ENCODE data around the gene MAP1LC3B.

MAP1LC3B gene

GRCh38 chr16:87406495-87407088 lies 14.5 kb downstream of the MAP1LC3B start:
- DNase-seq (ENCODE audit: insufficient read length, low spot score) (no peak), FAIRE-seq (no peak)
- TF ChIP-seq SPI1 (IDR thresholded peaks at IDR 0.05; ENCODE audit: low read depth, low read length) (no peak), TAF1 (IDR thresholded peaks at IDR 0.05; ENCODE audit: low read depth, low read length) (no peak), PAX5 (IDR thresholded peaks at IDR 0.05; ENCODE audit: insufficient read depth, low read length, severe bottlenecking) (no peak), POLR2A (IDR thresholded peaks at IDR 0.05; ENCODE audit: low read depth, low read length) (no peak), POLR2AphosphoS5 (IDR thresholded peaks at IDR 0.05; ENCODE audit: low read depth, low read length) (no peak), POU2F2 (IDR thresholded peaks at IDR 0.05; ENCODE audit: low read depth, low read length) (no peak)

- no peak for DNase-seq (ENCODE audit: insufficient read length, low spot score)
- TF ChIP-seq PAX5 (IDR thresholded peaks at IDR 0.05; ENCODE audit: insufficient read depth, low read length, severe bottlenecking) (no peak), POLR2A (IDR thresholded peaks at IDR 0.05; ENCODE audit: low read depth, low read length) (no peak), SPI1 (IDR thresholded peaks at IDR 0.05; ENCODE audit: low read depth, low read length) (no peak), POU2F2 (IDR thresholded peaks at IDR 0.05; ENCODE audit: low read depth, low read length) (no peak), POLR2AphosphoS5 (IDR thresholded peaks at IDR 0.05; ENCODE audit: low read depth, low read length) (no peak), TAF1 (IDR thresholded peaks at IDR 0.05; ENCODE audit: low read depth, low read length) (no peak)
- no peak for FAIRE-seq
These were observed 15.5 kb downstream of the MAP1LC3B start for GRCh38 chr16:87407511-87408112.

DNA sequence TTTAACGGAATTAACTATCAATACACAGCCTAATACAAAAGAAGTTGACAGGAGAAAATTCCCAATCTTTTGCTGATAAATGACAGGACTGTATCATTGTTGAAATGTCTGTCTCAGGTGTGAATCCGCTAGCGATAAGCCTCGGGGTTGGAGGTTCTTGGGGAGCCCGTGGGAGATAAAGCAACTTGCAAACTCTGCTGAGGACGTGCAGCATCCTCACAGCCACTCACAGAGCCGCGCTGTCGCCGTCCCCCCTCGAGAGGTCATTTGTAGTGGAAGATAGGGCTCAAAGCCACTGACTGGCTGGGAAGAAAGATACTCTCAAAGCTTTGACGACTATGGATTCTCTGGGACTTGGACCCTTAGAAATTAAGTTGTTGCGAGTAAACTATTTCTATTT lies 17.0 kb downstream of the MAP1LC3B start:
- TF ChIP-seq POLR2AphosphoS5 (IDR thresholded peaks at IDR 0.05; ENCODE audit: low read depth, low read length) (no peak), POLR2A (IDR thresholded peaks at IDR 0.05; ENCODE audit: low read depth, low read length) (no peak), SPI1 (IDR thresholded peaks at IDR 0.05; ENCODE audit: low read depth, low read length) (no peak), PAX5 (IDR thresholded peaks at IDR 0.05; ENCODE audit: insufficient read depth, low read length, severe bottlenecking) (no peak), TAF1 (IDR thresholded peaks at IDR 0.05; ENCODE audit: low read depth, low read length) (no peak), POU2F2 (IDR thresholded peaks at IDR 0.05; ENCODE audit: low read depth, low read length) (no peak)
- FAIRE-seq (no peak), DNase-seq (ENCODE audit: insufficient read length, low spot score) (no peak)

GRCh38 chr16:87409781-87410180 lies 17.6 kb downstream of the MAP1LC3B start:
- TF ChIP-seq POLR2AphosphoS5 (IDR thresholded peaks at IDR 0.05; ENCODE audit: low read depth, low read length) (no peak), POU2F2 (IDR thresholded peaks at IDR 0.05; ENCODE audit: low read depth, low read length) (no peak), SPI1 (IDR thresholded peaks at IDR 0.05; ENCODE audit: low read depth, low read length) (no peak), TAF1 (IDR thresholded peaks at IDR 0.05; ENCODE audit: low read depth, low read length) (no peak), PAX5 (IDR thresholded peaks at IDR 0.05; ENCODE audit: insufficient read depth, low read length, severe bottlenecking) (no peak), POLR2A (IDR thresholded peaks at IDR 0.05; ENCODE audit: low read depth, low read length) (no peak)
- FAIRE-seq (no peak), DNase-seq (ENCODE audit: insufficient read length, low spot score) (no peak)

DNA sequence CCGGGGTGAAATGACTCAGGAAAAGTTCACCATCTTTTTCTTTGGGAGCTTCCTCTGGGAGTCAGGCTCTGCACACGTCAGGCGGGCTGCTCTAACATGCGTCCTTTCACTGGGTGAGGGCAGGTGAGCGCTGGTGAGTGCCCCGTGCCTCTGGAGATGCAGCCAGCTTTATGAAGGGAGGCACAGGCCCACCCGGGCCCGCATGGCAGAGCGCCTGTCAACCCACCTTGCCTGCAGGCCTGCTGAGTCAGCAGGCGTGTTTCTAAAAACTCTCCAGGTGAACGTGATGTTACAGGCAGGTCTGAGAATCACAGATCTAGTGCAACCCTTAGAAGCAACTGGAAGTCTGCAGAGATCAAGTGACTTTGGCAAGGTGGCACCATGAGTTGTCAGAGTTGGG lies 18.4 kb downstream of the MAP1LC3B start:
- TF ChIP-seq TAF1 (IDR thresholded peaks at IDR 0.05; ENCODE audit: low read depth, low read length) = no peak
- no peak for TF ChIP-seq POU2F2 (IDR thresholded peaks at IDR 0.05; ENCODE audit: low read depth, low read length)
- no peak for TF ChIP-seq POLR2AphosphoS5 (IDR thresholded peaks at IDR 0.05; ENCODE audit: low read depth, low read length)
- TF ChIP-seq SPI1 (IDR thresholded peaks at IDR 0.05; ENCODE audit: low read depth, low read length) = no peak
- TF ChIP-seq POLR2A (IDR thresholded peaks at IDR 0.05; ENCODE audit: low read depth, low read length) = no peak
- TF ChIP-seq PAX5 (IDR thresholded peaks at IDR 0.05; ENCODE audit: insufficient read depth, low read length, severe bottlenecking) = no peak
- no peak for FAIRE-seq

GRCh38 chr16:87410968-87411367 lies 18.8 kb downstream of the MAP1LC3B start:
- DNase-seq (ENCODE audit: insufficient read length, low spot score) (no peak), FAIRE-seq (no peak)
- no peak for TF ChIP-seq POLR2AphosphoS5 (IDR thresholded peaks at IDR 0.05; ENCODE audit: low read depth, low read length)
- TF ChIP-seq POU2F2 (IDR thresholded peaks at IDR 0.05; ENCODE audit: low read depth, low read length) = no peak
- TF ChIP-seq PAX5 (IDR thresholded peaks at IDR 0.05; ENCODE audit: insufficient read depth, low read length, severe bottlenecking) = no peak
- no peak for TF ChIP-seq SPI1 (IDR thresholded peaks at IDR 0.05; ENCODE audit: low read depth, low read length)
- no peak for TF ChIP-seq POLR2A (IDR thresholded peaks at IDR 0.05; ENCODE audit: low read depth, low read length)
- TF ChIP-seq TAF1 (IDR thresholded peaks at IDR 0.05; ENCODE audit: low read depth, low read length) = no peak

More for the DNA sequence above, 18.4 kb downstream of the MAP1LC3B start:
- DNase-seq (ENCODE audit: insufficient read length, low spot score) = no peak

- DNase-seq (ENCODE audit: insufficient read length, low spot score) (no peak), FAIRE-seq (no peak)
- TF ChIP-seq SPI1 (IDR thresholded peaks at IDR 0.05; ENCODE audit: low read depth, low read length) (no peak), POU2F2 (IDR thresholded peaks at IDR 0.05; ENCODE audit: low read depth, low read length) (no peak), PAX5 (IDR thresholded peaks at IDR 0.05; ENCODE audit: insufficient read depth, low read length, severe bottlenecking) (no peak), POLR2AphosphoS5 (IDR thresholded peaks at IDR 0.05; ENCODE audit: low read depth, low read length) (no peak), POLR2A (IDR thresholded peaks at IDR 0.05; ENCODE audit: low read depth, low read length) (no peak), TAF1 (IDR thresholded peaks at IDR 0.05; ENCODE audit: low read depth, low read length) (no peak)
These were observed 19.5 kb downstream of the MAP1LC3B start for GRCh38 chr16:87411375-87412271.

GRCh38 chr16:87412371-87412995 lies 20.3 kb downstream of the MAP1LC3B start:
- FAIRE-seq = no peak
- no peak for TF ChIP-seq POLR2A (IDR thresholded peaks at IDR 0.05; ENCODE audit: low read depth, low read length)
- TF ChIP-seq POLR2AphosphoS5 (IDR thresholded peaks at IDR 0.05; ENCODE audit: low read depth, low read length) = no peak
- no peak for TF ChIP-seq SPI1 (IDR thresholded peaks at IDR 0.05; ENCODE audit: low read depth, low read length)
- TF ChIP-seq POU2F2 (IDR thresholded peaks at IDR 0.05; ENCODE audit: low read depth, low read length) = no peak
- no peak for TF ChIP-seq PAX5 (IDR thresholded peaks at IDR 0.05; ENCODE audit: insufficient read depth, low read length, severe bottlenecking)
- no peak for TF ChIP-seq TAF1 (IDR thresholded peaks at IDR 0.05; ENCODE audit: low read depth, low read length)
- no peak for DNase-seq (ENCODE audit: insufficient read length, low spot score)

Data from GM12891 (cell line).